WTC11 (cell line): ENCODE data around the gene DGKK. TPM values are rescaled to one million over a fixed set of nuclear protein-coding genes. Genes with fewer than 3 reads are reported as not detected.

ENCODE experiments used
- ATAC-seq: fragments of 200-7000 bp; cut with Tn5 transposase; 2 replicates; pipeline ENCODE4 v1.10.0; 2021; ENCODE audit warnings: mild to moderate bottlenecking, moderate library complexity
- CTCF ChIA-PET: fragments of 300-600 bp; sonication (Branson Sonifier 250); formaldehyde crosslinking; loops from one replicate; lab custom pipeline; 2021; ENCODE audit warnings: antibody characterized with exemption; lab: Charles Lee
- POLR2A ChIA-PET: fragments of 350-600 bp; sonication (Branson Sonifier 250); formaldehyde crosslinking; loops from one replicate; lab custom pipeline; 2021; ENCODE audit warnings: antibody characterized with exemption; lab: Charles Lee
- DNase-seq: peaks from one replicate; pipeline ENCODE4 v3.0.0; 2021; ENCODE audit warnings: low spot score
- H3K27ac Mint-ChIP-seq: 2 replicates; pipeline ENCODE4 v1.8.0; 2021; ENCODE audit warnings: mixed read lengths
- H3K27me3 Mint-ChIP-seq: 2 replicates; pipeline ENCODE4 v1.8.0; 2021; ENCODE audit warnings: low read depth, mild to moderate bottlenecking, moderate library complexity, mixed read lengths
- H3K36me3 Mint-ChIP-seq: 2 replicates; pipeline ENCODE4 v1.8.0; 2021; ENCODE audit warnings: mixed read lengths
- H3K4me1 Mint-ChIP-seq: 2 replicates; pipeline ENCODE4 v1.8.0; 2022; ENCODE audit warnings: mixed read lengths
- H3K4me3 Mint-ChIP-seq: 2 replicates; pipeline ENCODE4 v1.8.0; 2021; ENCODE audit warnings: mild to moderate bottlenecking, moderate library complexity, mixed read lengths
- H3K9me3 Mint-ChIP-seq: 2 replicates; pipeline ENCODE4 v1.8.0; 2021; ENCODE audit warnings: mixed read lengths
- AR ChIP-seq: fragments of 250-450 bp; sonication (Bioruptor Pico); IDR thresholded peaks from 2 replicates; pipeline ENCODE4 v1.9.0; 2021; ENCODE audit warnings: mild to moderate bottlenecking
- ATF2 ChIP-seq: sonication (generic); formaldehyde crosslinking; IDR thresholded peaks from 2 replicates; pipeline ENCODE4 v1.8.1; 2022; ENCODE audit warnings: low read depth, missing genetic modification reagents, borderline replicate concordance
- CTCF ChIP-seq: fragments of 200-600 bp; IDR thresholded peaks from 2 replicates; pipeline ENCODE4 v1.8.0; 2022; ENCODE audit warnings: antibody characterized with exemption
- E2F4 ChIP-seq: sonication (generic); formaldehyde crosslinking; IDR thresholded peaks from 2 replicates; pipeline ENCODE4 v1.8.1; 2022; ENCODE audit warnings: low read depth, mild to moderate bottlenecking, moderate library complexity, missing genetic modification reagents, borderline replicate concordance
- E2F5 ChIP-seq: sonication (generic); formaldehyde crosslinking; IDR thresholded peaks from 2 replicates; pipeline ENCODE4 v1.8.1; 2022; ENCODE audit warnings: mild to moderate bottlenecking, moderate library complexity, missing genetic modification reagents
- ERG ChIP-seq: fragments of 250-450 bp; sonication (Bioruptor Pico); IDR thresholded peaks from 2 replicates; pipeline ENCODE4 v1.8.0; 2021; ENCODE audit warnings: mild to moderate bottlenecking
- ESRRA ChIP-seq: sonication (generic); formaldehyde crosslinking; IDR thresholded peaks from 2 replicates; pipeline ENCODE4 v1.8.1; 2022; ENCODE audit warnings: mild to moderate bottlenecking, missing genetic modification reagents, borderline replicate concordance
- FOXP4 ChIP-seq: sonication (generic); formaldehyde crosslinking; IDR thresholded peaks from 2 replicates; pipeline ENCODE4 v1.8.0; 2022; ENCODE audit warnings: mild to moderate bottlenecking, missing genetic modification reagents
- GTF2I ChIP-seq: fragments of 250-450 bp; sonication (Bioruptor Pico); conservative IDR thresholded peaks from 2 replicates; pipeline ENCODE4 v1.4.0; 2021; ENCODE audit warnings: mild to moderate bottlenecking
- HMGA2 ChIP-seq: fragments of 250-450 bp; sonication (Bioruptor Pico); IDR thresholded peaks from 2 replicates; pipeline ENCODE4 v1.4.0; 2021; ENCODE audit warnings: mild to moderate bottlenecking, moderate library complexity
- IRF2 ChIP-seq: sonication (generic); formaldehyde crosslinking; IDR thresholded peaks from 2 replicates; pipeline ENCODE4 v1.8.0; 2022; ENCODE audit warnings: low read depth, missing genetic modification reagents, borderline replicate concordance
- JUN ChIP-seq: sonication (generic); formaldehyde crosslinking; IDR thresholded peaks from 2 replicates; pipeline ENCODE4 v1.8.0; 2023; ENCODE audit warnings: mild to moderate bottlenecking, missing genetic modification reagents
- KAT7 ChIP-seq: sonication (generic); formaldehyde crosslinking; IDR thresholded peaks from 2 replicates; pipeline ENCODE4 v1.8.1; 2023; ENCODE audit warnings: missing genetic modification reagents, mild to moderate bottlenecking, borderline replicate concordance
- NFE2L1 ChIP-seq: sonication (generic); formaldehyde crosslinking; IDR thresholded peaks from 2 replicates; pipeline ENCODE4 v1.8.1; 2023; ENCODE audit warnings: missing genetic modification reagents
- NR3C1 ChIP-seq: sonication (generic); formaldehyde crosslinking; conservative IDR thresholded peaks from 2 replicates; pipeline ENCODE4 v1.8.1; 2023; ENCODE audit warnings: low read depth, mild to moderate bottlenecking, missing genetic modification reagents
- PRRX2 ChIP-seq: fragments of 250-450 bp; sonication (Bioruptor Pico); IDR thresholded peaks from 2 replicates; pipeline ENCODE4 v1.8.0; 2021; ENCODE audit warnings: mild to moderate bottlenecking
- TEAD4 ChIP-seq: sonication (generic); formaldehyde crosslinking; IDR thresholded peaks from 2 replicates; pipeline ENCODE4 v1.8.0; 2022; ENCODE audit warnings: mild to moderate bottlenecking, missing genetic modification reagents
- USF1 ChIP-seq: sonication (generic); formaldehyde crosslinking; IDR thresholded peaks from 2 replicates; pipeline ENCODE4 v1.8.0; 2022; ENCODE audit warnings: mild to moderate bottlenecking, missing genetic modification reagents
- ZNF232 ChIP-seq: sonication (generic); formaldehyde crosslinking; IDR thresholded peaks from 2 replicates; pipeline ENCODE4 v1.8.0; 2022; ENCODE audit warnings: mild to moderate bottlenecking, missing genetic modification reagents
- total RNA-seq: library from RNA; stranded (reverse); gene quantifications from 3 replicates; pipeline ENCODE4 v1.2.3, GENCODE V29; 2021

DGKK gene
- total RNA-seq, 1 experiment from 2014 or later = 1.9 TPM

GRCh38 chrX:50458483-50458882 is 12.1 kb downstream of the DGKK start:
- H3K4me1 Mint-ChIP-seq = peaks cover 64% of the 10 kb centered on the region
- POLR2A ChIA-PET = no interaction called here
- TF ChIP-seq PRRX2 = no peak
- TF ChIP-seq ATF2 (CRISPR knock-in tag) = no peak
- TF ChIP-seq AR (CRISPR knock-in tag) = no peak
- TF ChIP-seq, all 79 proteins: peak for 0
- DNase-seq (no peak), ATAC-seq (no peak)
- Mint-ChIP-seq H3K4me3 (no peak overlapping the region), H3K27me3 (peaks cover 30% of the 10 kb centered on the region), H3K36me3 (no peaks in the 10 kb centered on the region), H3K9me3 (no peaks in the 10 kb centered on the region), H3K27ac (no peak overlapping the region)
- CTCF ChIA-PET = no interaction called here

- POLR2A ChIA-PET = no interaction called here
- Mint-ChIP-seq H3K9me3 (no peaks in the 10 kb centered on the region), H3K4me3 (no peak overlapping the region), H3K4me1 (peaks cover 57% of the 10 kb centered on the region), H3K36me3 (no peaks in the 10 kb centered on the region), H3K27ac (no peak overlapping the region), H3K27me3 (peaks cover 24% of the 10 kb centered on the region)
- DNase-seq (no peak), ATAC-seq (peak; percentile 43)
- CTCF ChIA-PET = no interaction called here
- TF ChIP-seq ZNF232 = no peak
- no peak for TF ChIP-seq CTCF
- no peak for TF ChIP-seq NR3C1 (CRISPR knock-in tag)
- TF ChIP-seq NFE2L1 (CRISPR knock-in tag) = no peak
- TF ChIP-seq ESRRA (CRISPR knock-in tag) = no peak
- TF ChIP-seq ATF2 (CRISPR knock-in tag) = no peak
- TF ChIP-seq USF1 = no peak
- no peak for TF ChIP-seq E2F4 (CRISPR knock-in tag)
- no peak for TF ChIP-seq IRF2
- no peak for TF ChIP-seq KAT7 (CRISPR knock-in tag)
- TF ChIP-seq JUN = no peak
- TF ChIP-seq ERG (CRISPR knock-in tag) = no peak
- TF ChIP-seq GTF2I = no peak
- no peak for TF ChIP-seq FOXP4
- TF ChIP-seq E2F5 = no peak
- TF ChIP-seq TEAD4 (CRISPR knock-in tag) = no peak
- no peak for TF ChIP-seq HMGA2 (CRISPR knock-in tag)
Measured at GRCh38 chrX:50456712-50457484, 13.7 kb downstream of the DGKK start.
